H9 (cell line): ENCODE measurements around the gene DHX38. TPM values are rescaled to one million over a fixed set of nuclear protein-coding genes. Genes with fewer than 3 reads are reported as not detected.

Experiments
- DNase-seq: peaks from one replicate; pipeline ENCODE4 v3.0.0-alpha.2; 2017
- H2AFZ ChIP-seq: one replicate; pipeline ENCODE4 v1.6.1; 2013; ENCODE audit warnings: mild to moderate bottlenecking, low read length, control low read depth, moderate library complexity
- H2AK5ac ChIP-seq: 2 replicates; pipeline ENCODE4 v1.6.1; 2013; ENCODE audit warnings: low read length, control low read depth, mixed read lengths; ENCODE audit not compliant: insufficient read length
- H2BK120ac ChIP-seq: one replicate; pipeline ENCODE4 v1.6.1; 2013; ENCODE audit warnings: low read depth, mild to moderate bottlenecking, low read length, control low read depth, inconsistent platforms; ENCODE audit not compliant: poor library complexity, severe bottlenecking
- H2BK12ac ChIP-seq: 2 replicates; pipeline ENCODE4 v1.6.1; 2013; ENCODE audit warnings: low read length, control low read depth, mixed read lengths, low read depth; ENCODE audit not compliant: insufficient read length
- H2BK15ac ChIP-seq: 2 replicates; pipeline ENCODE4 v1.6.1; 2013; ENCODE audit warnings: low read depth, low read length, control low read depth
- H2BK20ac ChIP-seq: one replicate; pipeline ENCODE4 v1.6.1; 2013; ENCODE audit warnings: low read depth, mild to moderate bottlenecking, low read length, control low read depth, inconsistent platforms; ENCODE audit not compliant: poor library complexity, severe bottlenecking
- H2BK5ac ChIP-seq: 2 replicates; pipeline ENCODE4 v1.6.1; 2013; ENCODE audit warnings: low read length, control low read depth, mixed read lengths; ENCODE audit not compliant: insufficient read length
- H3K14ac ChIP-seq: 2 replicates; pipeline ENCODE4 v1.6.1; 2013; ENCODE audit warnings: low read length, control low read depth; ENCODE audit not compliant: insufficient read depth
- H3K18ac ChIP-seq: 2 replicates; pipeline ENCODE4 v1.6.1; 2013; ENCODE audit warnings: low read depth, mild to moderate bottlenecking, mixed read lengths, low read length, control low read depth; ENCODE audit not compliant: insufficient read length
- H3K23ac ChIP-seq: 2 replicates; pipeline ENCODE4 v1.6.1; 2013; ENCODE audit warnings: low read length, control low read depth, mixed read lengths, low read depth; ENCODE audit not compliant: insufficient read length
- H3K23me2 ChIP-seq: 2 replicates; pipeline ENCODE4 v1.6.1; 2013; ENCODE audit warnings: low read depth, mild to moderate bottlenecking, mixed read lengths, low read length, control low read depth; ENCODE audit not compliant: insufficient read length, poor library complexity, severe bottlenecking
- H3K27ac ChIP-seq: 2 replicates; pipeline ENCODE4 v1.5.1; 2013; ENCODE audit warnings: low read length, control low read depth, mixed read lengths, low read depth; ENCODE audit not compliant: insufficient read length
- H3K27me3 ChIP-seq: 2 replicates; pipeline ENCODE4 v1.6.1; 2013; ENCODE audit warnings: low read length, control low read depth, inconsistent platforms; ENCODE audit not compliant: insufficient read depth
- H3K4ac ChIP-seq: 2 replicates; pipeline ENCODE4 v1.6.1; 2013; ENCODE audit warnings: low read depth, mild to moderate bottlenecking, control low read depth, inconsistent platforms, low read length, moderate library complexity
- H3K4me1 ChIP-seq: 2 replicates; pipeline ENCODE4 v1.6.1; 2013; ENCODE audit warnings: low read length, control low read depth, inconsistent platforms; ENCODE audit not compliant: insufficient read depth
- H3K4me2 ChIP-seq: 2 replicates; pipeline ENCODE4 v1.6.1; 2013; ENCODE audit warnings: low read length, control low read depth, mixed read lengths; ENCODE audit not compliant: insufficient read length, insufficient read depth
- H3K56ac ChIP-seq: 2 replicates; pipeline ENCODE4 v1.6.1; 2013; ENCODE audit warnings: low read depth, mild to moderate bottlenecking, mixed read lengths, low read length, control low read depth; ENCODE audit not compliant: insufficient read length
- H3K79me1 ChIP-seq: 2 replicates; pipeline ENCODE4 v1.6.1; 2013; ENCODE audit warnings: low read depth, mild to moderate bottlenecking, moderate library complexity, low read length, control low read depth, inconsistent platforms; ENCODE audit not compliant: insufficient read depth, poor library complexity, severe bottlenecking
- H3K79me2 ChIP-seq: 2 replicates; pipeline ENCODE4 v1.6.1; 2013; ENCODE audit warnings: low read length, control low read depth, inconsistent platforms; ENCODE audit not compliant: insufficient read depth
- H3K9ac ChIP-seq: 2 replicates; pipeline ENCODE4 v1.6.1; 2013; ENCODE audit warnings: low read length, control low read depth, mixed read lengths; ENCODE audit not compliant: insufficient read length; ENCODE audit errors: extremely low read depth
- H3K9me3 ChIP-seq: one replicate; pipeline ENCODE4 v1.6.1; 2013; ENCODE audit warnings: low read depth, low read length, inconsistent platforms; ENCODE audit not compliant: control insufficient read depth
- H3T11ph ChIP-seq: one replicate; pipeline ENCODE4 v1.6.1; 2013; ENCODE audit warnings: mild to moderate bottlenecking, low read length, control low read depth, inconsistent platforms
- H4K20me1 ChIP-seq: one replicate; pipeline ENCODE4 v1.6.1; 2013; ENCODE audit not compliant: control insufficient read depth, insufficient read length, insufficient read depth
- H4K5ac ChIP-seq: 2 replicates; pipeline ENCODE4 v1.6.1; 2013; ENCODE audit warnings: low read depth, mild to moderate bottlenecking, mixed read lengths, low read length, control low read depth; ENCODE audit not compliant: insufficient read length
- H4K8ac ChIP-seq: replicated peaks from 2 replicates; pipeline ENCODE4 v1.6.1; 2013; ENCODE audit warnings: low read length, control low read depth, mixed read lengths, low read depth; ENCODE audit not compliant: insufficient read length
- H4K91ac ChIP-seq: 2 replicates; pipeline ENCODE4 v1.6.1; 2013; ENCODE audit warnings: low read depth, mild to moderate bottlenecking, moderate library complexity, mixed read lengths, low read length, control low read depth; ENCODE audit not compliant: insufficient read length
- H3K27ac Mint-ChIP-seq, 3 experiments: 2 replicates in 2 of 3; 3 replicates in 1 of 3; pipeline ENCODE4 v1.8.0; 2020 to 2021; ENCODE audit warnings: mixed read lengths in 3 of 3, mild to moderate bottlenecking in 1 of 3, moderate library complexity in 1 of 3
- H3K27me3 Mint-ChIP-seq: 2 replicates; pipeline ENCODE4 v1.8.0; 2021; ENCODE audit warnings: low read depth, mild to moderate bottlenecking, moderate library complexity, mixed read lengths
- H3K36me3 Mint-ChIP-seq, 3 experiments: 2 replicates in 2 of 3; 3 replicates in 1 of 3; pipeline ENCODE4 v1.8.0; 2020 to 2021; ENCODE audit warnings: low read depth in 3 of 3, mixed read lengths in 3 of 3; ENCODE audit not compliant: insufficient read depth in 1 of 3
- H3K4me1 Mint-ChIP-seq, 2 experiments: 2 replicates each; pipeline ENCODE4 v1.8.0; 2020; ENCODE audit warnings: mixed read lengths in 2 of 2
- H3K4me3 Mint-ChIP-seq, 2 experiments: 2 replicates in 1 of 2; 3 replicates in 1 of 2; pipeline ENCODE4 v1.8.0; 2020 to 2021; ENCODE audit warnings: mild to moderate bottlenecking in 2 of 2, mixed read lengths in 2 of 2, moderate library complexity in 1 of 2
- H3K9me3 Mint-ChIP-seq, 2 experiments: 2 replicates in 1 of 2; 3 replicates in 1 of 2; pipeline ENCODE4 v1.8.0; 2020; ENCODE audit warnings: mild to moderate bottlenecking in 2 of 2, mixed read lengths in 2 of 2, moderate library complexity in 1 of 2
- CTCF ChIP-seq: fragments of 200-600 bp; sonication (generic); conservative IDR thresholded peaks from 3 replicates; pipeline ENCODE4 v1.8.0; 2021; ENCODE audit warnings: antibody characterized with exemption, mild to moderate bottlenecking
- WGBS: extraction: QIAGEN DNeasy Blood & Tissue Kit; methylation state at CpG from one replicate; pipeline ENCODE4 v1.1.7; 2013; ENCODE audit warnings: missing lambda C conversion rate, low lambda C conversion rate, mixed read lengths; ENCODE audit not compliant: insufficient read length; ENCODE audit errors: extremely low coverage; 5-methylcytosine and 5-hydroxymethylcytosine counted together
- total RNA-seq: library from RNA; stranded (reverse); gene quantifications from 2 replicates; pipeline ENCODE4 v1.2.1, GENCODE V29; 2021

The DHX38 gene
- total RNA-seq, 1 experiment from 2014 or later = 60.5 TPM

- Histone ChIP-seq H3K4ac (no peak overlapping the region), H3K4me2 (no peak overlapping the region), H3K14ac (no peak overlapping the region), H3K4me1 (no peaks in the 10 kb centered on the region), H2BK15ac (no peak overlapping the region), H4K20me1 (no peaks in the 10 kb centered on the region), H3K79me2 (no peaks in the 10 kb centered on the region), H3K23me2 (no peaks in the 10 kb centered on the region), H2BK5ac (no peak overlapping the region), H2AK5ac (no peak overlapping the region), H3K23ac (no peak overlapping the region), H3K79me1 (no peaks in the 10 kb centered on the region), H4K5ac (no peak overlapping the region), H3T11ph (no peak overlapping the region), H3K27me3 (no peaks in the 10 kb centered on the region), H2AFZ (no peak overlapping the region), H2BK20ac (no peak overlapping the region), H3K9ac (no peak overlapping the region), H3K27ac (no peak overlapping the region), H4K91ac (no peak overlapping the region), H2BK120ac (no peak overlapping the region), H3K9me3 (no peaks in the 10 kb centered on the region), H4K8ac (no peak overlapping the region), H2BK12ac (no peak overlapping the region), H3K56ac (no peak overlapping the region), H3K18ac (no peak overlapping the region)
- H3K36me3 Mint-ChIP-seq = peaks cover 0 to 4% (median 2%) of the 10 kb centered on the region in 3 experiments; a peak in 4 of 7 replicates
- no CpG with 5 or more reads among the region's 2 CpGs for WGBS
- H3K4me1 Mint-ChIP-seq = peaks cover 15% of the 10 kb centered on the region in 2 experiments
- H3K4me3 Mint-ChIP-seq = no peak overlapping the region
- H3K9me3 Mint-ChIP-seq = peaks cover 0 to 3% of the 10 kb centered on the region in 2 experiments; a peak in 2 of 5 replicates
- H3K27ac Mint-ChIP-seq = no peak overlapping the region
- H3K27me3 Mint-ChIP-seq = peaks cover 3% of the 10 kb centered on the region
- TF ChIP-seq CTCF = no peak
- DNase-seq = no peak
These were observed 66.2 kb downstream of the DHX38 start for GRCh38 chr16:72159801-72160200.
